PC-9 (cell line): ENCODE measurements around the gene PGAM5.
"Not testable (repeated sequence)": the region's sequence is repeated elsewhere in the genome, so short reads cannot be mapped to it uniquely, and the experiment has no call there.

Experiments used
- EZH2 ChIP-seq: fragments of 200-600 bp; sonication (generic); IDR thresholded peaks from 2 replicates; pipeline ENCODE4 v1.8.0; 2017; ENCODE audit warnings: antibody characterized with exemption, low read depth
- TF ChIP-seq, protein P1 (sequence below): fragments of 200-600 bp; sonication (generic); conservative IDR thresholded peaks from 2 replicates; pipeline ENCODE4 v1.6.1; 2017; ENCODE audit warnings: mixed run types, antibody characterized with exemption, mild to moderate bottlenecking, moderate library complexity

DNA sequence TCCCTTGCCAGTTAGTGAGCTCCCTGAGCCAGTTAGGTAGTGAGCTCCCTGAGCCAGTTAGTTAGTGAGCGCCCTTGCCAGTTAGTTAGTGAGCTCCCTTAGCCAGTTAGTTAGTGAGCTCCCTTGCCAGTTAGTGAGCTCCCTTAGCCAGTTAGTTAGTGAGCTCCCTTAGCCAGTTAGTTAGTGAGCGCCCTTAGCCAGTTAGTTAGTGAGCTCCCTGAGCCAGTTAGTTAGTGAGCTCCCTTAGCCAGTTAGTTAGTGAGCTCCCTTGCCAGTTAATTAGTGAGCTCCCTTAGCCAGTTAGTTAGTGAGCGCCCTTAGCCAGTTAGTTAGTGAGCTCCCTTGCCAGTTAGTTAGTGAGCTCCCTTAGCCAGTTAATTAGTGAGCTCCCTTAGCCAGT, 18.6 kb upstream of the PGAM5 start:
- TF ChIP-seq, protein P1, sequence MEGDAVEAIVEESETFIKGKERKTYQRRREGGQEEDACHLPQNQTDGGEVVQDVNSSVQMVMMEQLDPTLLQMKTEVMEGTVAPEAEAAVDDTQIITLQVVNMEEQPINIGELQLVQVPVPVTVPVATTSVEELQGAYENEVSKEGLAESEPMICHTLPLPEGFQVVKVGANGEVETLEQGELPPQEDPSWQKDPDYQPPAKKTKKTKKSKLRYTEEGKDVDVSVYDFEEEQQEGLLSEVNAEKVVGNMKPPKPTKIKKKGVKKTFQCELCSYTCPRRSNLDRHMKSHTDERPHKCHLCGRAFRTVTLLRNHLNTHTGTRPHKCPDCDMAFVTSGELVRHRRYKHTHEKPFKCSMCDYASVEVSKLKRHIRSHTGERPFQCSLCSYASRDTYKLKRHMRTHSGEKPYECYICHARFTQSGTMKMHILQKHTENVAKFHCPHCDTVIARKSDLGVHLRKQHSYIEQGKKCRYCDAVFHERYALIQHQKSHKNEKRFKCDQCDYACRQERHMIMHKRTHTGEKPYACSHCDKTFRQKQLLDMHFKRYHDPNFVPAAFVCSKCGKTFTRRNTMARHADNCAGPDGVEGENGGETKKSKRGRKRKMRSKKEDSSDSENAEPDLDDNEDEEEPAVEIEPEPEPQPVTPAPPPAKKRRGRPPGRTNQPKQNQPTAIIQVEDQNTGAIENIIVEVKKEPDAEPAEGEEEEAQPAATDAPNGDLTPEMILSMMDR, result not testable (repeated sequence)
- TF ChIP-seq EZH2, result not testable (repeated sequence)
